Measurements from ENCODE around the gene KSR1.
A peak's percentile ranks its signal among the peaks of the same experiment; 100 is the strongest.

Gene KSR1

DNA sequence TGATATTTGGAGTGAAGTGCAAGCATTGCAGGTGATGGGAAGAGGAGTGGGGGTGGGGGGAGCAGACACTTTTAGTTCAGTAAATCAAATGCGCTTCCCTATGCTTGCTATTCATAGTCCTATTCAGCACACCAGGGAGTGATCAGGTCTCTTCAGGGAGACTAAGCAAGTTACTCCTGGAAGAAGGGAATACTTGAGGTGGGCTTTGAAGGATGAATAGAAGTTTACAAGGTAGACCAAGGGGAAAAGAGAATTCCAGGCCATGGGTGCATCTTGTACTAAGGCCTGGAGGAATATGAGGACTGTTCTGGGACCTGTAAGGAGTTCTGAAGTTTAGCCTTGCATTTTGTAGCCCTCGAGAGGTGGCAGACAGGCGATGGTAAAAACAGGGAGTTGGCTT lies 134.6 kb downstream of the KSR1 start:
- DNase-seq (ENCODE audit: low spot score) = no peak

DNA sequence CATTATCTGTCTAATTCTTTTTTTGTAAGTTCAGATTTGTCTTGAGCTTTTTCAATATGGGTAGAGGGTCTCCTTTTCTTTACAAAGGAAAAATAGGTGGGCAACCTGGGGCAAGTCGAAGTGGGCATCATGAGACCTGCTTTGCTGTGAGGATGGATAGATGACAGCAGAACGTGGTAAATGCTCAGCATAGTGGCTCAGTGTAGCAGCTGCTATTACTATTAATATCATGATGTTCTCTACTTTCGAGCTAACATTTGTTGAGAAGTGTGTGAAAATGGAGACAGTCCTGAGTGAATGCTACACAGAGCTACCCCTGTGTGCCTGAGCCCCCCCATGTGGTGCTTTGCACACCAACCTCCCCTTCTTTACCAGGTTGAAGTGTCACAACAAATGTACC lies 135.7 kb downstream of the KSR1 start:
- no peak for DNase-seq (ENCODE audit: low spot score)

GRCh38 chr17:27593232-27593856 lies 137.1 kb downstream of the KSR1 start:
- DNase-seq (ENCODE audit: low spot score) = no peak

DNA sequence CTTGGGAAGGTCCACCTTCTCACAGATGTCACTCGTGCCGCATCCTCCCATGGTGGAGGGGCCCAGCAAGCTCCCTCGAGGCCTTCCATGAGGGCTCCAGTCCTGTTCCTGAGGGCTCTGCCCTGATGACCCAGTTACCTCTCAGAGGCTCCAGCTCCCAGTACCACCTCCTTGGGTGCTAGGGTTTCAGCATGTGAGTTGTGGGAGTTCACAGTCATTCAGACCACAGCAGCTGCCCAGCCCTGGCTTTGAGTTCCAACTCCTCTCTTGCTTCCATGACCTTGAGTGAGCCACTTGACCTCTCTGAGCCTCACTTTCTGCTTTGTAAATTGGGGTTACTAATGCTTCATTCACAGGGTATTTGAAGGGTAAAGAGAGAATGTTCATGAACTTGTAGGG lies 137.6 kb downstream of the KSR1 start:
- no peak for DNase-seq (ENCODE audit: low spot score)

DNA sequence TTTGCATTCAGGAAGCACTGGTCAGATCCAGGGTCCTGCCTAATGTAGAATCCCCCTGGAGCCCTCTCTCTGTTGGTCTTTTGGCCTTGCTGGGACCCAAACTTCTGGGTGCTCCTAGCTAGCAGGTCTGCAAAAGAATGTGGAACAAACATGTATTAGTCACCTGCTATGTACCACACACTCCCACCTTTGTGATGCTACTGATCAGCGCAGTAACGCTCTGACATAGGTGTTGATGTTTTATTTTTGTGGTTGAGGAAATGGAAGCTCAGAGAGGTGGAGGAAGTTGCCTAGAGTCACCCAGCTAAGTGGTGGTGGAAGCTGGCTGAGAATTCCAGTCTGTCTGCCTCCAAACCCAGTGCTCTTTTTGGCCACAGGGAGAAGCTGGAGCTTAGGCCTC lies 139.0 kb downstream of the KSR1 start:
- no peak for DNase-seq (ENCODE audit: low spot score)

GRCh38 chr17:27596096-27596495 lies 139.8 kb downstream of the KSR1 start:
- DNase-seq (ENCODE audit: low spot score) = no peak

- no peak for DNase-seq (ENCODE audit: low spot score)
Observed at GRCh38 chr17:27596566-27597187, 140.4 kb downstream of the KSR1 start.

GRCh38 chr17:27597188-27597580 lies 140.9 kb downstream of the KSR1 start:
- DNase-seq (ENCODE audit: low spot score) = no peak

- DNase-seq (ENCODE audit: low spot score) = no peak
Observed at GRCh38 chr17:27597783-27598320, 141.6 kb downstream of the KSR1 start.

DNA sequence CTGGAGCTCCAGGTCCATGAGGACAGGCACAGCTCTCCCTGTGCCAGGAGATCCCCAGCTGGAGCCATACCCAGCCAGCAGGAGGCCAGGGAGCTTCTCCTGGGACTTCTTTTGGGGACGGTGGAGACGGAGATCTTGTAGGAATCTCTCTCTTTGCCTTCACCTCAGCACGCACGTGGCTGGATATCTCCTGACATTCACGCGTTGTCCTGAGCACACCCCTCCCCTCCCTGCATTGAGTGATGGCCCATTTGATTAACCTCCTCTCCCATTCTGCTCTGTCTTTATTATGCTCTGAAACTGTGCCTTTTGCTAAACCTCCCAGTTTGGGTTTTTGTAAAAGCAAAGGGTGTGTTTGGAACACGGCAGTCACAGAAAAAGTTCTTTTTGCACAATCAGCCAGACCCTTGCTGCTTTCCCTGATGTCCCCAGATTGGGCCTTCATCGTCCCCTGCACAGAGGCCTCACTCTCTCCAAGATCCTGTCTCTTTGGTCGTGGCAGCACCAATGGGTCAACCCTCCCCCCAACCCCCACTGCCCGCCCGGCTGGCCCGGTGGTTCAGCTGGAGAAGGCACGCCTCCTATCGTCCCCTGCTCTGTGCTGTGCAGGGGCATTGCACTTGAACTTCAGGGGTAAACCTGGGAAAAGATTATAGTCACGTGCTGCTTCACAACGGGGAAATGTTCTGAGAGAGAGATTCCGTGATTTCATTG lies 142.2 kb downstream of the KSR1 start:
- DNase-seq (ENCODE audit: low spot score) = no peak

DNA sequence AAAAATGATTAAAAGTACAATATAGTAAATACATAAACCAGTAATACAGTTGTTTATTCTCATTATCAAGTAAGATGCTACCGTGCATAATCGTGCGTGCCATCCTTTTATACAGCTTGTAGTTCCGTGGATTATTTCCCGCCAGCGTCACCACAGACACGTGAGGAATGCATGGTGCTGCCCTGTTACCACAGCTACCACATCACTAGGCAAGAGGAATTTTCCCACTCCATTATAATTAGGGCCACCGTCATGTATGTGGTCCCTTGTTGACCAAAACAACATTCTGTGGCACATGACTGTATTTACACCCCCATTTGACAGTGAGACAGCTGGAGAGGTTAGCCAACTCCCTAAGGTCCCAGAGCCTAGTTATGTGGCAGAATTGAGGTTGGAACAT lies 144.2 kb downstream of the KSR1 start:
- no peak for DNase-seq (ENCODE audit: low spot score)

GRCh38 chr17:27601069-27601974 lies 145.1 kb downstream of the KSR1 start:
- DNase-seq (ENCODE audit: low spot score) = peak; percentile 78

DNA sequence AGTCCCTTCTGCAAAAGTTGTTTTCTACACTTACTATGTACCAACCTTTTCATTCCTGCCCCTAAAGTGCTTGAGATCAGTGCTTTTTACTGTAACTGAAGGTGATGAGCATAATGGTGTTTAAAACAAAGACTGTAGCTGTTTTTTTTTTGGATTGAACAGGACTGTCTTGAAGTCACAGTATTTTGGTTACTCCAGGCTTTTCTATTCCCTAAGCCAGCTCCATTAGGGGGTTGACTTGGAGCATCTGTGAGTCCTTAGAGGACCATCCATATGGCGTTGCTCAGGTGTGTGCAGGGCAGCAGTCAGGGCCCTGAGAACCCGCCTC lies 145.7 kb downstream of the KSR1 start:
- no peak for DNase-seq (ENCODE audit: low spot score)

DNA sequence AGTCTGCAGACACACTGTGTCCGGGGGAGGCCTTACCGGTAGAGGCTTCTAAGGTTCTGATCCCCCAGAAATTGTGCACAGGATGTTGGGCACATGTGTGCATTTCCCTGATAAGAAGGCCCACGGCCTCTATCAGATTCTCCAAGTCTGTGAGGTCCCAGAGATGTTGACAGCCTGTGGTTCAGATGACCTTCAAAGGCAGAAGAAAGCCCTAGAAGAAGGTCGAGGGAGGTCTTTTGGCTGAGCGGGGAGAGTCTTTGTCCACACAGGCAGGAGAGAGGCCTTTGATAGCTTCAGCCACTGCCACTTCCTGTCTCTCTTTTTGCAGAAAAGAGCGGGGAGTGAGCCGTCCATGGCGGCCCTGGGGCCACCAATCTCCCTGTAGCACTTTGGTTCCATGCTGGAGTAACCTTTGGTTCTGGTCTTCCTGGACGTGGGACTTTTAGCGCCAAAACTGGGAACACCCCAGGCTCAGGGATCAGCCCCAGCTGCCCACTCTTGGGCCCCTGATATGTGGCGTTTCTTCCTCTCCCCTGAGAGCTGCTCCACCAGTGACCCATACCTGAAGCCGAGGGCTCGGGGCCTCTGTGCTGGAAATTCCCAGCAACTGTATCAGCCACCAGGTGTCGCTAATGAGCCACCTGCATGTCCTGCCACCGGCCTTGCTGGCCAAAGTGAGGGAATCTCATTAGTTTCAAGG lies 146.6 kb downstream of the KSR1 start:
- DNase-seq (ENCODE audit: low spot score) = peak; percentile 89

DNA sequence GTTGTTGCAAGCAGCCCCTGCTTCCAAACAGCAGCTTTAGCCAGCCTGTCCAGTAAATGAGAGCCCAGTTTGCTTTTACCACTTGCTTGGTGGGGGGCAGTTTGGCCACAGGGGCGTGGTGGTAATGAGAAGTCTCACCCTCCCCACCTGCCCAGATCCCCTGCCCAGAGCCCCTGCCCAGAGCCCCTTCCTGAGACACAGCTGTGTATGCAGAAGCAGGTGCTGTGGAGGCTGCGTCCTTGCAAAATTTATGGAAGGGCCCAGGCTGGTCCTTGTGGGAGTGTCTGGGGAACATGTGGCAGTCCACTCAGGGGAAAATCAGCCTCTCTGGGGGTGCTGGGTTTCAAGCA lies 147.1 kb downstream of the KSR1 start:
- no peak for DNase-seq (ENCODE audit: low spot score)

DNA sequence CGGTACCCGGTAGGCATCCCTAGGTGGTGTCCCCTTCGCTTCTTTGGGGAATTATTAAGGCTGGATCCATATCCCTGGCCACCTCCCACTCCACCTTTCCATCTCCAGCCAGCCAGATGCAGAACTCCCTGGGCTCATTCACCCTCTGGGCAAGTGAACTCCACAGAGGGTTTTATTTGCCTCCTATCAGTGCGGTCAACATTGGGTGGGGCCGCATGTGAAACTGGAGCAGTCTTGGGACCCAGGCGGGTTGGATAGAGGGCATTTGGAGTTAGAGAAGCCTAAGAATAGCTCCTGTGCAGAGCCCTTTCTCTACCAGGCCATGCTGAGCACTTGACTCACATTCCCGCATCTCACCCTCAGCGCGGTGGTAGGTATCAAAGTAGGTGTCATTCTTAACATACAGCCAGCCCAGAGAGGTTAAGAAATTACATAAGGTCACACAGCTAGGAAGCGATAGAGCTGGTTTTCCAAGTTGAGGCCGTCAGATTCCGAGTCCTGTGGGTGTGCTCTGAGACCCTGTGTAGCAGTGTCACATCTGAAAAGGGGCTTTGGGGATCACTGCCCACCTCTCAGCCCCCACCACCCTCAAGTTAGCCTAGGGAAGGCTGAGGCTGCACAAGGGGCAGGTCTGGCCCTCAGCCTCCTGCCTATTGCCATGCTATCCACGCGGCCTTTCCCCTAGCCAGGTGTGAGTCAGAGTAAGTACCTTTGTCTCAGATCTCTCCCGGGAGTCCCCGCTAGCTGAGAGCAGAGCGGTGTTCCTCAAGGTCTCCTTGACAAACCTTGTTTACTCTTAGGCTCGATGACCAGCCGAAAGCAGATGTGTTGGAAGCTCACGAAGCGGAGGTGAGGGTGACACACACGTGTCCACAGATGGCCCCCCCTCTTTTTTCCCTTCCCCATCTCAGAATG lies 147.9 kb downstream of the KSR1 start:
- no peak for DNase-seq (ENCODE audit: low spot score)

DNA sequence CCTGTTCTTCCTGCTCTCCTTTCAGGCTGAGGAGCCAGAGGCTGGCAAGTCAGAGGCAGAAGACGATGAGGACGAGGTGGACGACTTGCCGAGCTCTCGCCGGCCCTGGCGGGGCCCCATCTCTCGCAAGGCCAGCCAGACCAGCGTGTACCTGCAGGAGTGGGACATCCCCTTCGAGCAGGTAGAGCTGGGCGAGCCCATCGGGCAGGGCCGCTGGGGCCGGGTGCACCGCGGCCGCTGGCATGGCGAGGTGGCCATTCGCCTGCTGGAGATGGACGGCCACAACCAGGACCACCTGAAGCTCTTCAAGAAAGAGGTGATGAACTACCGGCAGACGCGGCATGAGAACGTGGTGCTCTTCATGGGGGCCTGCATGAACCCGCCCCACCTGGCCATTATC lies 149.2 kb downstream of the KSR1 start:
- DNase-seq (ENCODE audit: low spot score) = no peak

DNA sequence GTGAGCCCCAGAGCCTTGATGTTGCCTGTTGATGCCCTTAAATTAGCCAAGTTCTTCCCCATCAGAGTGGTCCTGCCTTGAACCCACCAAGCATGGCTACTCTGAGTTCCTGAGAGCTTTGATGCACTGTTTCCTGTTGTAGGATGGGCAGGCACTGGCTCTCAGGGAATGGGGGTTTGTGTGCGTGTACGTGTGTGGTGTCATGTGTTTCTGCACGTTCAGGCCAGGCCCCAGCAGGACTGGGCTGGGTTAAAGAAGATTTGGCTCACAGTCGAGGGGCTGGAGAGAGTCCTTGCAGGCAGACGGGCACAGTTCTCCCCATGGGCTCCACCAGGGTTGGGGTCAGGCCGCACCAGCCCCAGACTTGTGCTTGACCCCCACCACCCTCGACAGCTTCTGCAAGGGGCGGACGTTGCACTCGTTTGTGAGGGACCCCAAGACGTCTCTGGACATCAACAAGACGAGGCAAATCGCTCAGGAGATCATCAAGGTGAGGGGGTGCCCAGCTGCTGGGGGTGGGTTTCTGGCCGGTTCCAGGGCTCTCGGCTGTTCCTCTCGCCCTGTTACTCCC lies 151.4 kb downstream of the KSR1 start:
- DNase-seq (ENCODE audit: low spot score) = no peak

- DNase-seq (ENCODE audit: low spot score) = no peak
Observed at GRCh38 chr17:27608328-27609230, 152.3 kb downstream of the KSR1 start.
